IPS-NIHi11 (cell line): ENCODE results near the gene CYYR1.
"Not testable (repeated sequence)": the region's sequence is repeated elsewhere in the genome, so short reads cannot be mapped to it uniquely, and the experiment has no call there.

Source experiments
- DNase-seq: peaks from one replicate; pipeline ENCODE4 v3.0.0; 2012; ENCODE audit warnings: mixed read lengths, low spot score

The CYYR1 gene

DNA sequence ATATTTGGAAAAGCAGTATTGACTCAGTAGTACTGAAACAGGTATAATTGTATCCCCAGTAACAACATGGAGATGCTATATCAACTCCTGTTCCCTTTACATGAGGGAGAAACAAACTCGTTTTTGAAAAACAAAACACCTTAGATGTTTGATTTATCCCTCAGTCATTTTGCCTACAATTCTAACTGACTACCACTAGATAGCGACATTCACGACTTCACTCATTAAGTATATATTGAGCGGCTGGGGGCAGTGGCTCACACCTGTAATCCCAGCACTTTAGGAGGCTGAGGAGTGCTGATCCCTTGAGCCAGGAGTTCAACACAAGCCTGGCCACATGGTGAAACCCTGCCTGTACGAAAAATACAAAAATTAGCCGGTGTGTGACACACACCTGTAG, 83.3 kb downstream of the CYYR1 start:
- no peak for DNase-seq

DNA sequence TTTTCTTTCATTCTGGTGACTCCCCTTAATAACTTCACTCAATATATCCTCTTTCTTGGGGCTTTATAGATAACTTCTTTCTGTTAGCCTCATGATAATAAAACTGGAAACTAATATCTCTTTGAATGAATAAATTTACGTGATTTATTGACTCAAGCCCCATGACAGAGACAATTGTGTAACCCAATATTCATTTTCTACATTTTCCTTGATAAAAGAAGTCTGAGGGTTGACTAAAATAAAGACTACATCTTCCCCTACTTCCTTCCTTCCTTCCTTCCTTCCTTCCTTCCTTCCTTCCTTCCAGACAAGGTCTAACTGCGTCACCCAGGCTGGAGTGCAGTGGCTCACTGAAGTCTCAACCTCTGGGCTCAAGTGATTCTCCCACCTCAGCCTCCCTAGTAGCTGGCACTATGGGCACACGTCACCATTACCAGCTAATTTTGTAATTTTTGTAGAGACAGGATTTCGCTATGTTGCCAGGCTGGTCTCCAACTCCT, 85.1 kb downstream of the CYYR1 start:
- no peak for DNase-seq

DNA sequence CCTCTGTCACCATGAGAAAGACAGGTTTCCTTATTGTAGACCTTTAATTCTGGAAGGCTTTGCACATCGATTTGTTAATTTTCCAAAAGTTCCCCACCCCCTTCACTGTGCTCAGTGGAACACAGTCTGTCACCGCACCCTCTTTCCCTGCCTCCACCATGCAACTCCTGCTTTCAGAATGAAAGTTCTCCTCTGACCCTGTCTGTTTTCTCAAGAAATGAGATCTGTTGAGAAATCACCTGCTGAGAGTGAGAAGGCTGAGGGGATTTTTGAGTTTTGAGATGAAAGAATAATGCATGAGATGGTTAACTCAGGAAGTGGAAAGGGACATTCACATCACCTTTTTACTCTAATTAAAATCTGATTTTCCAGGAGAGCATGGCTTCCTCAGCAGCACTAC, 99.6 kb downstream of the CYYR1 start:
- DNase-seq: no peak

DNA sequence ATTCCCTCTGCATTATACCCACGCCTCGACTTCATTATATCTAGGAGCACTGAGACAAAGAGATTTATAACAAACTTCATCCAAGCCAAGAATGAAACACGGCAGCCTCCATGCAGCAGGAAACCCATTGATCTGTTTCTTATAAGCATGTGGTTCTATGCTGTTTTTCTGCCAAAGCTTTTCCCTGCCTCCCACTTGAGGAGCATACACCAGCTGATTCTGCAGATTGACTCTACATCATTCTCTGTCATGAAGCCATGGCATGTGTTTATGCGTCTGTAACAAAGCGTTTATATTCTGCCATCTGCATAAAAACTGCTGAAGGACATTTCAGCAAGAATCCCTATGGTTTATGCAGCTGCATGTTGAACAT, 102.0 kb downstream of the CYYR1 start:
- no peak for DNase-seq

DNA sequence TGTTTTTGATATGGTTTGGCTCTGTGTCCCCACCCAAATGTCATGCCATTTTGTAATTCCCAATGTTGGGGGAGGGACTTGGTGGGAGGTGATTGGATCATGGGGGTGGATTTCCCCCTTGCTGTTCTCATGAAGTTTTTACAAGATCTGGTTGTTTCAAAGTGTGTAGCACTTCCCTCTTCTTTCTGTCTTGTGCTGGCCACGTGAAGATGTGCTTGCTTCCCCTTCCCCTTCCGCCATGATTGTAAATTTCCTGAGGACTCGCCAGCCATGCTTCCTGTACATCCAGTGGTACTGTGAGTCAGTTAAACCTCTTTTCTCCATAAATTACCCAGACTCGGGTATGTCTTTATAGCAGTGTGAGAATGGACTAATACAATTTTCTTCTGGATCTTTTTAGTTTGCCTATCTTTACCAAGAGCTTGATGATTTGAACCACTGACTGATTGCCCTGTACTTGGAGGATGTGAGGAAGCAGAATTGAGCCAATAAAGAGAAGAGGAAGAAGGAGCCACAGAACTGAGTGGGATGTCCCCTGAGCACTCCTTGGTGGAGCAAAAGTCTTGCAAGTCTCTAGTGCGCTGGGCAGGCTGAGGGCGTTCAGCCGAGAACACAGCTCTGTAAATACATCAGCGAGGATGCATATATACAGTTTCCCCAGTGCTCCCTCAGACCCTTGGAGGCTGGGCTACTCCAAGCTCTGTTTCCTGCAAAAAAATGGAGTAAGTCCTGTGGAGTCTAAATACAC, 102.6 kb downstream of the CYYR1 start:
- no peak for DNase-seq

DNA sequence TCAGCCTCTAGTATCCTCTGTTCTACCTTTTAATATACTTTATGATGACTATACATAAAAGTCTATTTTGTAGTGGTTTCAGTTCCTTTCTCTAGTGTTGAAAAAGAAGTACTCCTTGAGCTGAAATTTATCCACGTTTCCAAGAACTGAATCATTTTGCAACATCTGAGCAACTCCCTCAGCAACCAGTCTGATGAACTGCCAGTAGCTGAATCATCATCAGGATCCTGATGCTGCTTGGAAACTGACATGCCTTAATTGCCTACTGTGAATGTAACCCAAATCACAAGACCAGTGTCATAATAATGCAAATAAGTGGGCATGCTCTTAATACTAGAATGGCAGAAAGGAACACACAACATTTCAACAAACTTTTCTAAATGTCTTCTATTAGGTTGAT, 103.3 kb downstream of the CYYR1 start:
- no peak for DNase-seq

DNA sequence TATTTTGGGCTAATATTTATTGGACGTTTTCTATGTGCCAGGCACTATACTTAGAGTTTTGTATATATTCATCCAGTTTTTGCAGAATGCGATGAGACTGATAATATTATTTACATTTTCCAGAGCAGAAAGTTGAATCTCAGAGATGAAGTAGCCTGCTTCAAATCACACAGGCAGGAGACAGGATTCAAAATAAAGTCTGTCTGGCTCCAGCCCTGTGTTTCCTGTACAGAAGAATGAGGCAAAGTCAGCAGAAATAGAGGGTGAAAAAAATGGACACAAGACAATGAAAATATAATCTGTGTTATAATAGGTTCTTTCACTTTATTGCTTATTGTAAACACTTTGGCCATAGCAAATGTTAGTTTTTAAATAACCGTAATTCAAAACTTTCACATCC, 107.2 kb downstream of the CYYR1 start:
- no peak for DNase-seq

DNA sequence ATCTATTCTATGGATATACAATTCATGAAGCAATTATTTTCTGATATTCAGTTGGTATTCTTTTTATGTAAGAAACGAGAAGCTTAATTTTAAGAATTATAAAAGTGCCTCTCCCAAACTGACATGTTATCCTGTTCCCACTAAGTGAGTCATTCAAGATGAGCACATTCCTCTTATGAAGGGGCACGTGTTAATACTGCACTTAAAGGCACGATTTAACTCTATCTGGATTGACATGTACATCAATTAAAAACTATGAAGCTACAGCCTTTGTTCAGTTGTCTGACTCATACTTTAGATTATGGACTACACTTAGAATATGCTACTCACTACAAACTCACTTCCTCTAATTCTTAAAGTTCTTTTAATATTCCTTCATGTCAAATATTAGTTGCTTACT, 111.6 kb downstream of the CYYR1 start:
- no peak for DNase-seq

DNA sequence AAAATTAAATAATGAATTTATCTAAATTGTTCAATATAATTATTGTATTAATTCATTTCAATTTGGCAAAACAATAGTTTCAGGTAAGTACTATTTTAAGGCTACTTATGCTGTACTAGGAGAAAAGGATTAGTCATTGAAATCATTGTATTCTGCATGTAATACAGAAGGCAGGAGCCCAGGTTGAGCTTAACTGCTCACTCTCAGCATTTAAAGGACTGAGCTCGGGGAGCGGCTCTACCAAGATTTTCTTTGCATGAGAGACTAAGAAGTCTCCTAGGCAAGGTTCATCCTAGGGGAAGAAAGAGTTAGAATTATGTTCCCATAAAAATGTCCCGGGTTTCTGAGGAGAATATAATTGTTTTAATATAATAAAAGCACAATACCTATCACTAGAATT, 112.5 kb downstream of the CYYR1 start:
- DNase-seq: no peak

DNA sequence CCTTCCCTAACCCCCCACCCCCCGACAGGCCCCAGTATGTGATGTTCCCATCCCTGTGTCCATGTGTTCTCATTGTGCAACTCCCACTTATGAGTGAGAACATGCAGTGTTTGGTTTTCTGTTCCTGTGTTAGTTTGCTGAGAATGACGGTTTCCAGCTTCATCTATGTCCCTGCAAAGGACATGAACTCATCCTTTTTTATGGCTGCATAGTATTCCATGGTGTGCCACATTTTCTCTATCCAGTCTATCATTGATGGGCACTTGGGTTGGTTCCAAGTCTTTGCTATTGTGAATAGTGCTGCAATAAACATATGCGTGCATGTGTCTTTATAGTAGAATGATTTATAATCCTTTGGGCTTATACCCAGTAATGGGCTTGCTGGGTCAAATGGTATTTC, 114.2 kb downstream of the CYYR1 start:
- DNase-seq: not testable (repeated sequence)

DNA sequence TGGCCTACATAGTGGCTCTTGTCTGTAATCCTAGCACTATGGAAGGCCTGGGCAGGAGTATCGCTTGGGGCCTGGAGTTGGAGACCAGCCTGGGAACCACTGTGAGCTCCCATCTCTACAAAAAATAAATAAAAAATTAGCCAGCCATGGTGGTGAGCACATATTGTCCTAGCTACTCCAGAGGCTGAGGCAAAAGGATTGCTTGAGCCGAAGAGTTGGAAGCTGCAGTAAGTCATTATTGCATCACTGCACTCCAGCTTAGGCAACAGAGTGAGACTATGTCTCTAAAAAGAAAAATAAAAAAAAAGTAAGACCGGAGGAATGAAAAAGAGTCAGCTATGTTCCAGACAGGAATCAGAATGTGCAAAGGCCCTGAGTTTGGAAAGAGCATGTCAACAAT, 115.3 kb downstream of the CYYR1 start:
- DNase-seq: no peak

DNA sequence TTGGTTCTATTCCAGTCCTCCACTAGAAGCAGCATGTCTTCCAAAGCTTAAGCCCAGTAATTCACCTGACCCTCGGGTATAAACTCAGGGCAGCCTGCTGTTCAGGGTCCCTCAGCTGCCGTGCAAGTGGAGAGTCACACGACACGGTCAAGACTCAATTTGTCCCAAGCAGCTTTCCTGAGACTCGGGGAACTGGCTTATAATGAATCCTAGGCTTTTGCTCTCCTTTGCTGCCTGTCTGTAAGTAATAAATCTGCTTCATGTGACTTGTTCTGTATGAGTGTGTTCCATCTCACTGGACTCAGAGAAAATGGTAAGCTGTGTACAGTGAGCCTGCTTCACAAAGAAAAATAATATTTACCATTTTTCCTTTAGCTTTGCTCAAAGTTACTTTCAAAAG, 119.8 kb downstream of the CYYR1 start:
- no peak for DNase-seq

DNA sequence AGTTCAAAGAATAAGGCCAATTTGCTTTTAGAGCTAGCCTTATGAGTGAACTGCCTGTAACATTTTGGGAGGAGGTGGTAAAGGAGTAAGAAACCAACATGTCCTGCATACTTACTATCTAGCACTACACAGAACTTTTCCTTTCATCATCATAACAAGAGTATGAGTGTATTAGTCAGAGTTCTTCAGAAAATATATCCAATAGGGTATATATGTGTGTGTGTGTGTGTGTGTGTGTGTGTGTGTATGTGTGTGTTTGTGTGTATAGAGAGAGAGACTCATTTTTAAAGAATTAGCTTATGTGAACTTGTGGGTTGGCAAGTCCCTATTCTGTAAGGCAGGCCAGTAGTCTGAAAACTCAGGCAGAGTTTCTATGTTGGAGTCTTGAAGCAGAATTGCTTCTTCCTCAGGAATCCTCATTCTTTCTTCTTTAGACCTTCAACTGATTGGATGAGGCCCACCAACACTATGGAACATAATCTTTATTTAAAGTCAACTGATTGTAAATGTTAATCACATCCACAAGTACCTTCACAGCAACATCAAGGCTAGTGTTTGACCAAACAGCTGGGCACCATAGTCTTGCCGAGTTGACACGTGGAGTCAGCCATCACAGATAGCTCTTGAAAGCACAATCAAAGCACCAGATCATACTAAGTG, 121.9 kb downstream of the CYYR1 start:
- DNase-seq: no peak

DNA sequence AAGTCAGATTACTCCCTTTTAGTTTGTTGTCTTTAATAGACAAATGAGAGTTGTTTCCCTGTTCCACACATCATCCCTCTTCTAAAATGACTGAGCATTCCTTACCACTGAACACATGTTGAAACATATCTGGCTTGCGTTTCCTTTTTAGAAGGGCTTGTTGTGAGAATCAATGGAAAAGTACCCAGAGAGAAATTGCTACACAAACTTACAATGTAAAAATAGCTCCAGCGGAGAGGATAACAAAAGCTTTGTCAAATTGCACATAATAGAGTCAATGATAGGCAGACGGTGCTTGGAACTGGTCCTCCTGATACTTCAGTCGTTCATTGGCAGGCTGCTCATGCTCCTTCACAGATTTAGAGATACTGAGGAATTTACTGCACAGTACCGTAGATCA, 123.9 kb downstream of the CYYR1 start:
- DNase-seq: no peak

DNA sequence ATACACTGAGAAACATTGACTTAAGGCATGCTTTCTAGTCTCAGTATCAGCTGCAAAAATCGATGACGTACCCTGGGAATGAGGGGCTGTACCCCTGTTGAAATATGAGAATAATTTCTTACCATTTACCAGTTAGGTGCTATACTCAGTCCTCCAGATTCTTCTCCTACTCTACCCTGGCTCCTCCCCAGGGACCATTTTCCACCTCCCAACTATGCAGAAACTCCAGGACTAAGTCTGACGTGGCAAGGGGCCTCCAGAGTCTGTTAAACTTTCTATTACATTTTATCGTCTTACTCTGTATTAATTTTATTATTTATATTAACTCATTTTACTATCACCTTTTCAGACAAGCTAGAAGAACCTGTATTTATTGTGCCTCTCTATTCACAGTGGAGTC, 124.3 kb downstream of the CYYR1 start:
- DNase-seq: no peak

DNA sequence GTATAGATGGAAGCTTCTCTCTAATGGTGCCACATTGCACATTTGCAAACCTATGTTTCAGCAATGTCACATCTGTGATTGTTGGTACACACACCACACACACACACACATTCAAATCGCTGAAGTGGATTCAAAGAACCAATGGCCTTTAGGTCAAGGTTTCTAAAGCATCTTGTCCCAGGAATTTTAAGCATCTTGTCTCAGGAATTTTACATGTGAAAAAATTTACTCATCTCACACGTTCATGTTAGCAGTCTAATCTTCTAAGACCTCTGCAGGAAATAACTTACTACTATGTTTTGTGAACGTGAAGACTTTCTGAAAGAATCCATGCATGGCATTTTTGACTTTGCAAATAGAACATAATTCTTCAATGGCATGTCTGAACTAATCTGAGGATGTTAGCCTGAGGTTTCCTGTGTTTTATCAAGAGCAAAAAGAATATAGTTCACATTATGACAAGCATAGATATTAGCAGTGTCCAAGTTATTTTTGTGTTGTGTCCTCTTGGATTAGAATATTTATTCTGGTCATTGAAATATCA, 125.1 kb downstream of the CYYR1 start:
- no peak for DNase-seq

DNA sequence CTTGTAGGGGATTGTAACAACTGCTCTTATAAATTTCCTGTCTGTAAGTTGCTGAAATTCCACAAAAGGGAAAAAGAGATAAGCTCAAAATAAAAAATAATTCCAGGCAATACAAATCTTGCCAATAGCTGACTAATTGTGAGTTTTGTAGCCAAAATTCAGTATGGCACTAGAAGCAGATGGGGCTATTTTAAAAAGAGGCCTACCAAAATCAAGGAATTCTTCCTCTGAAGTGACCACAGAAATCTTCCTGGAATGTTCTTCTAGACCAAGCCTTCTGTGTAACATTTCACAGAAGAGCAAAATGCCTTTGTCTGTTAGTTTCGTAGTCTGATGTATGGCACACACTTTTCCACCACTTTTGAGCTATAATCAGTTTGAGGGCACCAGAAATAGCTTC, 127.6 kb downstream of the CYYR1 start:
- DNase-seq: no peak

DNA sequence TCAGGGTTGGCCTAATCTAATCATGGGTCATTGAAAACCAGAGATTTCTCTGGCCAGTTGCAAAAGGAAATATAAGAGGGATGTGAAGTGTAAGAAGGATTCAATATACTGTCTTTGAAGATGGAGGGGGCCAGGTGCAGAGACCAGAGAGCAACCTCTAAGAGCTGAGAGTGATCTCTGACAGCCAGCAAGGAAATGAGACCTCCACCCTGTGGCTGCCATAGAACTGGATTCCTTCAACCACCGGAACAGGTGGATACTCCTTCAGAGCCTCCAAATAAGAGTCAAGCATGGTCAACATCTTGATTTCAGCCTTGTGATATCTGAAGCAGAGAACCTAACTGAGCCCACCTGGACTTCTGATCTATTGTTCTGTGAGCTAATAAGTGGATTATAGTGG, 128.4 kb downstream of the CYYR1 start:
- DNase-seq: no peak

DNA sequence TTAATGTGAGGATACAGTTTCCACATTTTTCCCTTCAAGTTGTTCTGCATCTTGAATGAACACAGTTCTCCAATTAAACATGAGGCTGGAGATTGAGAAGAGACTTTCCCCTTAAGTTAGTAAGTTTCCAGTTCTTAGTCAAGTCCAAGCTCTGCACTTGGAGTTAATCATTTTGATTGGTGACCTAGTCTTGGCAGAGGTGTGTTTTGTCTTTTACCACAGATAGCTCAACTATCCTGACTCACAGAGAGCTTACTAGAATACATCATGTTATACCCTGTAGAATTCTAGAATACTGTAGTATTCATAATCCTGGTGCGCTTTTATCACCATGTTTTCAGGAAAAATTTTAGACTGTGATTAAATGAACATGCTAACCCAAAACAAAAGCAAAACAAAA, 129.2 kb downstream of the CYYR1 start:
- no peak for DNase-seq

DNA sequence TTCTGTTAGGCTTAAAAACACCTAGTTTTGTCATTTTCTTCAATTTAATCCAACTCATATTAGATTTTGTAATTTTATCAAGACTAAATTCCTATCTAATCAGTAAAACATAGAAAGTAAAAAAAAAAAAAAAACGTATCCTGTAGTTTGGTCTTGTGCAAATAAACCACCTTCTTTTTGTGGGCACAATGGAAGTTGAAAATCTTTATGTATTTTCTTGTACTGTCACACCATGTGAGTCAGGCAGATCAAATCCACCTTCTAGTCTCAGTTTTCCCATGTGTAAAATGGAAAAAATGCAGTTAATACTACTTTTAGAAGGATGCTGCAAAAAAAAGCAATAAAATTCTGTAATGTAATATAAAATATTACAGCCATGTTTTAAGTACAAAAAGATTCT, 129.8 kb downstream of the CYYR1 start:
- no peak for DNase-seq

DNA sequence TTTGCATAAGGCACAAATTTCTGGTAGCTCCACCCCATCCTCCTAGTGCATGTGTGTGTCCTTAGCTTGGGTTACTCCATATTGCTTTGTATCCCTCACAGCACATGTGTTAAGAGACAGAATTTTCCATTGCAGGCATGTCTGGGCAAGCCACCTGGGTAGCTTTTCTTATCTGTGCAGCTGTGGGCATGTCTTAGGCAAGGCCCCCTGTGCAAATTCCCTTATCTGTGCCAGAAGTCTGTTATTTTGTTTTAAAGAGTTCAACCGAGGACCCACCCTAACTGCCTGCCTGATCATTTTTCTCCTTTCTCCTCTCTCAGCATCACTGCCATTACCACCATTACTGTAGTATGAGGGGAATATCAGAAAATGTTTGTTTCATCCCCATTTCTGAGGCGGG, 131.9 kb downstream of the CYYR1 start:
- DNase-seq: no peak

DNA sequence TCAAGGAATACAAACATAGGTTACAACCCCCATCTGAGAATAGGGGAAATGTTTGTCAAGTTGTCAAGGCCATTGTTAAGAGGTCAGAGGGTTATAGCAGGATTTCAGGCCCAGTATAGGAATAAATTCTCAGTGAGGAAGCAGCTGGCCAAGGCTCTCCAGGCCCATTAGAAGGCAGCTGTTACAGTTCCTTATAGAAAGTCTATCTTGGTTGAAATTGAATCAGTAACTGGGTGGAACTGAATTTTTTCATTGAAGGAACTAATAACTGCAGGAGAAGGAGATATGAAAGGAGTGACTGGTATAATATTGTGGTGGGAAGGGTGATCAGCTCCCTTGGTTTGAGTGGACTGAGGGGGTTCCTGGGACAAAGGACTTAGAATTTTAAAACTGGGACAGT, 134.1 kb downstream of the CYYR1 start:
- no peak for DNase-seq

DNA sequence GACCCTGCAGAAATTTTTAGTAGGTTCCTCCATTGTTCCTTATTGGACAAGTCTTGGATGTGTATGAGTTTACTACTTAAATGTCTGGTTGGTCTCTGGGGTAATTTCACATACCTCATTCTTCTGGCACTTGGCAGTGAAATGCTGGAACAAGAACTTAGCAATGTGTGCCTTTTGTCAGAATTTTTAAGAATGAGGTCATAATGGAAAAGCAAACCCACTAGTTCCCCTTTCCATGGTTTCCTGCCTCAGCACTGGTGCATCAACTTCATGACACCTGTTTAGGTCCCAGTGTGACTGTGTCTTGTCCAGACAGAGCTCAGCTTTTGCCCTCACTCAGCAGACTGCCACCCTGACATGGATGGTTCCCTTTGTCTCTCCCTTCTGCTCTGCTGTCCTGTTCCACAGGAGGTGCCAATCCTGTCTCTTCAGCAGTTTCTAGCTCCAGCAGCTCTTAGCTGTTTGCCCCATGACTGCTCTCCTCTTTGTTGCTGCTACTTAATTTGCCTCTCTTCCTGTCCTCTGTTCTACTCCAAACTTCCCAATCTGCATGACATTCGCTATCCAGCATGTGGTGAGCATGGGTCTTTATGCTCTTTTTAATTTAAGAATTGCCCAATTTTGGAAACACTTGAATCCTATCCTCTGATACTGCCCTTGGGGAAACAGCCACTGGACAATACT, 135.6 kb downstream of the CYYR1 start:
- no peak for DNase-seq
